GM23338 (cell line): Measurements from ENCODE around the gene WDR1. TPM values are rescaled to one million over a fixed set of nuclear protein-coding genes. Genes with fewer than 3 reads are reported as not detected.

Experiments
- ATAC-seq: fragments of 200-7000 bp; cut with Tn5 transposase; 3 replicates; pipeline ENCODE4 v1.9.1; 2020
- DNase-seq: peaks from one replicate; pipeline ENCODE4 v3.0.0-alpha.2; 2015; ENCODE audit warnings: low spot score
- H2AFZ ChIP-seq: fragments of 200-600 bp; sonication (generic); 2 replicates; pipeline ENCODE4 v1.8.0; 2016; ENCODE audit warnings: antibody characterized with exemption, mild to moderate bottlenecking, moderate library complexity
- H3F3A ChIP-seq: fragments of 200-600 bp; sonication (generic); replicated peaks from 2 replicates; pipeline ENCODE4 v1.8.0; 2017; ENCODE audit warnings: antibody characterized with exemption, mixed run types, low read depth
- H3K27ac ChIP-seq: fragments of 200-600 bp; sonication (generic); 2 replicates; pipeline ENCODE4 v1.6.1; 2016; ENCODE audit warnings: low read depth
- H3K27me3 ChIP-seq: fragments of 200-600 bp; sonication (generic); 2 replicates; pipeline ENCODE4 v1.8.0; 2016; ENCODE audit warnings: mild to moderate bottlenecking, mixed run types, moderate library complexity; ENCODE audit not compliant: insufficient read depth
- H3K36me3 ChIP-seq: fragments of 200-600 bp; sonication (generic); 2 replicates; pipeline ENCODE4 v1.8.0; 2016; ENCODE audit warnings: mild to moderate bottlenecking; ENCODE audit not compliant: insufficient read depth
- H3K4me1 ChIP-seq: fragments of 200-600 bp; sonication (generic); 2 replicates; pipeline ENCODE4 v1.8.0; 2016; ENCODE audit warnings: mild to moderate bottlenecking, moderate library complexity; ENCODE audit not compliant: insufficient read depth
- H3K4me2 ChIP-seq: fragments of 200-600 bp; sonication (generic); 2 replicates; pipeline ENCODE4 v1.7.1; 2017; ENCODE audit warnings: mixed run types
- H3K4me3 ChIP-seq: fragments of 200-600 bp; sonication (generic); 2 replicates; pipeline ENCODE4 v1.6.1; 2016; ENCODE audit warnings: mixed run types
- H3K79me2 ChIP-seq: fragments of 200-600 bp; sonication (generic); replicated peaks from 2 replicates; pipeline ENCODE4 v1.8.0; 2017; ENCODE audit warnings: mild to moderate bottlenecking; ENCODE audit not compliant: insufficient read depth
- H3K9me2 ChIP-seq: fragments of 200-600 bp; sonication (generic); 2 replicates; pipeline ENCODE4 v1.8.0; 2017; ENCODE audit not compliant: insufficient read depth
- H4K20me1 ChIP-seq: fragments of 200-600 bp; sonication (generic); replicated peaks from 2 replicates; pipeline ENCODE4 v1.8.0; 2017; ENCODE audit warnings: mild to moderate bottlenecking; ENCODE audit not compliant: insufficient read depth
- H3K27ac Mint-ChIP-seq: 2 replicates; pipeline ENCODE4 v1.8.0; 2020; ENCODE audit warnings: inconsistent platforms, mild to moderate bottlenecking, moderate library complexity, mixed read lengths
- H3K27me3 Mint-ChIP-seq: 3 replicates; pipeline ENCODE4 v1.8.0; 2022; ENCODE audit warnings: low read depth, mild to moderate bottlenecking, moderate library complexity, mixed read lengths, inconsistent platforms; ENCODE audit not compliant: insufficient read depth, poor library complexity
- H3K36me3 Mint-ChIP-seq: 3 replicates; pipeline ENCODE4 v1.8.0; 2021; ENCODE audit warnings: low read depth, mild to moderate bottlenecking, inconsistent platforms, moderate library complexity, mixed read lengths
- H3K4me1 Mint-ChIP-seq: 3 replicates; pipeline ENCODE4 v1.8.0; 2020; ENCODE audit warnings: mild to moderate bottlenecking, inconsistent platforms, mixed read lengths
- H3K4me3 Mint-ChIP-seq: 3 replicates; pipeline ENCODE4 v1.8.0; 2021; ENCODE audit warnings: moderate library complexity, mild to moderate bottlenecking, inconsistent platforms, mixed read lengths
- H3K9me3 Mint-ChIP-seq: 3 replicates; pipeline ENCODE4 v1.8.0; 2020; ENCODE audit warnings: moderate library complexity, mild to moderate bottlenecking, inconsistent platforms, mixed read lengths
- CREB1 ChIP-seq: fragments of 250-450 bp; sonication (Bioruptor Pico); IDR thresholded peaks from 2 replicates; pipeline ENCODE4 v1.5.0; 2020; ENCODE audit warnings: low read depth, mild to moderate bottlenecking, moderate library complexity
- CTCF ChIP-seq, 2 experiments: fragments of 200-600 bp in 1 of 2; sonication (generic) in 1 of 2; conservative IDR thresholded peaks; 2 replicates each; pipeline versions ENCODE4 v1.5.1 to v1.6.1; 2016 to 2017; ENCODE audit warnings: antibody characterized with exemption in 2 of 2, low read depth in 2 of 2, mild to moderate bottlenecking in 2 of 2, moderate library complexity in 1 of 2
- ETS1 ChIP-seq: IDR thresholded peaks from 2 replicates; pipeline ENCODE4 v1.6.1; 2016; ENCODE audit warnings: antibody characterized with exemption
- EZH2 ChIP-seq: fragments of 200-600 bp; sonication (generic); IDR thresholded peaks from one replicate; pipeline ENCODE4 v1.8.0; 2017; ENCODE audit warnings: antibody characterized with exemption, mild to moderate bottlenecking, low read depth; ENCODE audit not compliant: unreplicated experiment
- EZH2phosphoT487 ChIP-seq: fragments of 200-600 bp; sonication (generic); IDR thresholded peaks from one replicate; pipeline ENCODE4 v1.8.1; 2018; ENCODE audit warnings: antibody characterized with exemption; ENCODE audit not compliant: unreplicated experiment
- JUNB ChIP-seq: IDR thresholded peaks from one replicate; pipeline ENCODE4 v1.6.1; 2016; ENCODE audit warnings: antibody characterized with exemption; ENCODE audit not compliant: unreplicated experiment
- NANOG ChIP-seq: IDR thresholded peaks from 2 replicates; pipeline ENCODE4 v1.6.1; 2016; ENCODE audit warnings: antibody characterized with exemption, borderline replicate concordance
- POLR2AphosphoS5 ChIP-seq: IDR thresholded peaks from 2 replicates; pipeline ENCODE4 v1.6.1; 2016; ENCODE audit warnings: antibody characterized with exemption, low read depth
- STAT1 ChIP-seq: IDR thresholded peaks from one replicate; pipeline ENCODE4 v1.6.1; 2016; ENCODE audit warnings: antibody characterized with exemption; ENCODE audit not compliant: unreplicated experiment
- ZNF114 ChIP-seq: fragments of 250-450 bp; sonication (Bioruptor Pico); IDR thresholded peaks from 2 replicates; pipeline ENCODE4 v1.5.0; 2020; ENCODE audit warnings: mild to moderate bottlenecking, moderate library complexity
- ZNF331 ChIP-seq: fragments of 250-450 bp; sonication (Bioruptor Pico); IDR thresholded peaks from 2 replicates; pipeline ENCODE4 v1.5.0; 2020; ENCODE audit warnings: low read depth, mild to moderate bottlenecking, moderate library complexity
- ZNF462 ChIP-seq: fragments of 250-450 bp; sonication (Bioruptor Pico); IDR thresholded peaks from 2 replicates; pipeline ENCODE4 v1.5.0; 2020; ENCODE audit warnings: mild to moderate bottlenecking, moderate library complexity
- polyA plus RNA-seq: library from polyadenylated mRNA; unstranded; fragments of >200 nt; fragmentation: Nextera tagmentation; extraction: Ambion mirVana; gene quantifications from 2 replicates; pipeline ENCODE4 v1.2.1, GENCODE V29; 2016
- total RNA-seq: library from RNA; depleted of rRNA; stranded (reverse); fragments of >200 nt; shearing (Covaris generic); gene quantifications from 2 replicates; pipeline ENCODE4 v1.2.3, GENCODE V29; 2014
- TF ChIP-seq, protein P1 (sequence below): IDR thresholded peaks from one replicate; pipeline ENCODE4 v1.6.1; 2018; ENCODE audit warnings: antibody characterized with exemption; ENCODE audit not compliant: unreplicated experiment

The WDR1 gene
- total and polyA plus RNA-seq, 2 experiments from 2014 or later: 93.2 to 248 TPM

DNA sequence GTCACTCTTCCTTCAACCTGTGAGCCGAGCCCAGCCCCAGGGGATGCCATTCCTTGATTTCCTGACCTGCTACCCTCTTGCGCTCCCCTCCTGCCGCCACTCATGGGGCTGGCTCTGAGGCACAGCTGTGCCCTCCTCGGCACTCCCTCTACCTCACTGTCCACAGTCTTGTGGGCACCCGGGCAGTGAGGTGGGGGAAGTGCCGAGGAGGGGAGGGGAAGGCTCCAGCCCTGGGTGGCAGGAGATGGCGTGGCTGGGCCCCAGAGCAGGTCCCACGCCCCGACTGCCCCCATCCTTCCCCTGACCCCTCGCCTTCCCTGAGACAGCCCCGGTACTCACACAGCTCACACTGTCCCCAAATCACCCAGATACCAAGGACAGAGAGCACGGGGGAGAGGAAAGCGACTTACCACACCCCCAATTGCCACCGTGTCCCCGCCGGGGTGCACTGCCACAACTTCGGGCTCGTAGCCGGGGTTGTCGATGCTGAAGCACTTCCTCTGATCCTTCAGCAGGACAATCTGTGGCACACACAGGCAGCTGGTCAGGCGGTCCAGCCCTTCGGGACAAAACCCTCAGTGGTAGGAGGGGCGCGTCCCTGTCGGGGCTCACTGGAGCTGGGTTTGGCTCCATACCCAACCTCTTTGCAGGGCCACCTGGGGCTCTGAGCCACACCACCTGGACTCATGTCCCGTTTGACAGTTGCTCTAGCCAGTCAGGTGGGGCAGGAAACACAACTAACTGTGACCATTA is 37.9 kb downstream of the WDR1 start:
- no peak overlapping the region for H3K27ac Mint-ChIP-seq
- Histone ChIP-seq H4K20me1 (no peaks in the 10 kb centered on the region; the same call in 1 of the 2 replicates), H3K4me2 (no peak overlapping the region), H3K27me3 (no peaks in the 10 kb centered on the region), H3K79me2 (no peaks in the 10 kb centered on the region), H2AFZ (no peak overlapping the region), H3K27ac (no peak overlapping the region), H3K4me3 (no peak overlapping the region), H3K36me3 (peaks cover 42% of the 10 kb centered on the region), H3F3A (no peaks in the 10 kb centered on the region), H3K4me1 (no peaks in the 10 kb centered on the region), H3K9me2 (no peaks in the 10 kb centered on the region)
- no peaks in the 10 kb centered on the region; the same call in 2 of the 3 replicates for H3K4me1 Mint-ChIP-seq
- DNase-seq: no peak
- H3K27me3 Mint-ChIP-seq: peaks cover 8% of the 10 kb centered on the region
- H3K9me3 Mint-ChIP-seq: no peaks in the 10 kb centered on the region
- H3K4me3 Mint-ChIP-seq: no peak overlapping the region
- TF ChIP-seq ZNF331 (no peak), NANOG (no peak), POLR2AphosphoS5 (no peak), CREB1 (no peak), EZH2phosphoT487 (no peak), ZNF114 (CRISPR knock-in tag) (no peak), JUNB (no peak), ETS1 (no peak), STAT1 (no peak), ZNF462 (no peak), EZH2 (no peak), CTCF (conservative IDR thresholded peaks at IDR 0.05; ENCODE audit: low read depth in 2 of 2) (no peak)
- TF ChIP-seq, protein P1, sequence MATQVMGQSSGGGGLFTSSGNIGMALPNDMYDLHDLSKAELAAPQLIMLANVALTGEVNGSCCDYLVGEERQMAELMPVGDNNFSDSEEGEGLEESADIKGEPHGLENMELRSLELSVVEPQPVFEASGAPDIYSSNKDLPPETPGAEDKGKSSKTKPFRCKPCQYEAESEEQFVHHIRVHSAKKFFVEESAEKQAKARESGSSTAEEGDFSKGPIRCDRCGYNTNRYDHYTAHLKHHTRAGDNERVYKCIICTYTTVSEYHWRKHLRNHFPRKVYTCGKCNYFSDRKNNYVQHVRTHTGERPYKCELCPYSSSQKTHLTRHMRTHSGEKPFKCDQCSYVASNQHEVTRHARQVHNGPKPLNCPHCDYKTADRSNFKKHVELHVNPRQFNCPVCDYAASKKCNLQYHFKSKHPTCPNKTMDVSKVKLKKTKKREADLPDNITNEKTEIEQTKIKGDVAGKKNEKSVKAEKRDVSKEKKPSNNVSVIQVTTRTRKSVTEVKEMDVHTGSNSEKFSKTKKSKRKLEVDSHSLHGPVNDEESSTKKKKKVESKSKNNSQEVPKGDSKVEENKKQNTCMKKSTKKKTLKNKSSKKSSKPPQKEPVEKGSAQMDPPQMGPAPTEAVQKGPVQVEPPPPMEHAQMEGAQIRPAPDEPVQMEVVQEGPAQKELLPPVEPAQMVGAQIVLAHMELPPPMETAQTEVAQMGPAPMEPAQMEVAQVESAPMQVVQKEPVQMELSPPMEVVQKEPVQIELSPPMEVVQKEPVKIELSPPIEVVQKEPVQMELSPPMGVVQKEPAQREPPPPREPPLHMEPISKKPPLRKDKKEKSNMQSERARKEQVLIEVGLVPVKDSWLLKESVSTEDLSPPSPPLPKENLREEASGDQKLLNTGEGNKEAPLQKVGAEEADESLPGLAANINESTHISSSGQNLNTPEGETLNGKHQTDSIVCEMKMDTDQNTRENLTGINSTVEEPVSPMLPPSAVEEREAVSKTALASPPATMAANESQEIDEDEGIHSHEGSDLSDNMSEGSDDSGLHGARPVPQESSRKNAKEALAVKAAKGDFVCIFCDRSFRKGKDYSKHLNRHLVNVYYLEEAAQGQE: no peak
- ATAC-seq: no peak
- peaks cover 97% of the 10 kb centered on the region for H3K36me3 Mint-ChIP-seq
